ENCODE data around the gene ARMC9. TPM values are rescaled to one million over a fixed set of nuclear protein-coding genes. Genes with fewer than 3 reads are reported as not detected.
A peak's percentile ranks its signal among the peaks of the same experiment; 100 is the strongest.
"Not testable (repeated sequence)": the region's sequence is repeated elsewhere in the genome, so short reads cannot be mapped to it uniquely, and the experiment has no call there.

The ARMC9 gene
- total RNA-seq, 2 donors from 2014 or later: 2.0 to 4.0 TPM

- DNase-seq (ENCODE audit: low spot score in 2 of 2) (no peak), ATAC-seq (peak in 1 of 2 donors; percentile 50)
- H3K36me3 Mint-ChIP-seq: peaks cover 5 to 20% of the 10 kb centered on the region in 2 donors
- H3K9me3 Mint-ChIP-seq: no peaks in the 10 kb centered on the region
- peak overlapping the region in 1 of 2 donors; percentile 72 for H3K27ac Mint-ChIP-seq
Measured at GRCh38 chr2:231177156-231178025, 21.0 kb upstream of the ARMC9 start.

DNA sequence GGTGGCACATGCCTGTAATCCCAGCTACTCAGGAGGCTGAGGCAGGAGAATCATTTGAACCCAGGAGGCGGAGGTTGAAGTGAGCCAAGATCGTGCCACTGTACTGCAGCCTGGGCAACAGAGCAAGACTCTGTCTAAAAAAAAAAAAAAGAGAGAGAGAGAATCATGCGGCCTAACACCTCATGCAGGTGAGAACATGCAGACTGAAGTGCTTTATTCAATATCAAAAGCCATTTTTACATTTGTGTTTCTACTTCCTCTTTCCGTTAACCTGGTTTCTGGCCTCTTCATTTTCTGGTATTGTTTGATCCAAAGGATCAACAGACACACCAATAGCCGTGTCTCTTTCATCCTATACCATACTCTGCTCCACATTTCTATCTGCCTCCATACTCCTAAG is 19.6 kb upstream of the ARMC9 start:
- H3K27ac Mint-ChIP-seq; H3K9me3 Mint-ChIP-seq; DNase-seq (ENCODE audit: low spot score in 2 of 2); ATAC-seq: not testable (repeated sequence)
- peaks cover 5 to 20% of the 10 kb centered on the region in 2 donors for H3K36me3 Mint-ChIP-seq

DNA sequence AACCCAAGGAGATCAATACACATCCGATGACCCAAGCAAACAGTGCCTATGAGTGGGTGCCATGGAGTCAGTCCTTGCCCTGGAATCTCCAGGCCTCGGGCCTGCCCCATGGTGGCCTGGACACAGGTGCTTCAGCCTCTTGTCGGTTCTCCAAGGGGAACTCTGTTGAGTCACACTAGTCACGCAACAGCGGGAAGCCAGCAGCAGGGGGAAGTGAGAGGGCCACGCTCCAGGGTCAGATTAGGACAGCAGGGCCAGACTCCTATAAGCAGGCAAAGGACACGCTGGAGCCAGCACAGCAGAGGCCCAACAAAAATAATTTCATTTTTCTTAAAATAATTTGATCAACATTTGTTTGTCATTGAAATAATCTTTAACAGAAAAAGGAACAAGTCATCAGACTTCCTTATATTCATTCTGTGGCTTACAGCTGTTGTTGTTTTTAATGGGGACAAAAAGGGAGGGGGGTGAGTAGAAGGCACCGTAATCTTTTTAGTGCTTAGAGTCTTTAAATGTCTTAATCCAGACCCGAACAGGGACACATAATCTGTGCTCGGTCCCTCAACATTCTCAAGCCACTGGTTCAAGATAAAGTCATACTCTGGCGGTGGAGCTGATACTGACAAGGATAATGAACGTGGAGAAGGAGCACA is 16.4 kb upstream of the ARMC9 start:
- ATAC-seq: no peak
- Mint-ChIP-seq H3K27ac (no peak overlapping the region), H3K36me3 (peaks cover 0 to 8% of the 10 kb centered on the region in 2 donors), H3K9me3 (no peaks in the 10 kb centered on the region)
- no peak for DNase-seq (ENCODE audit: low spot score in 2 of 2)

GRCh38 chr2:231182513-231182899 is 15.9 kb upstream of the ARMC9 start:
- DNase-seq (ENCODE audit: low spot score in 2 of 2): no peak
- Mint-ChIP-seq H3K36me3 (peaks cover 0 to 3% of the 10 kb centered on the region in 2 donors), H3K27ac (no peak overlapping the region), H3K9me3 (no peaks in the 10 kb centered on the region)
- no peak for ATAC-seq

GRCh38 chr2:231183851-231184250 is 14.6 kb upstream of the ARMC9 start:
- DNase-seq (ENCODE audit: low spot score in 2 of 2) (no peak), ATAC-seq (no peak)
- Mint-ChIP-seq H3K36me3 (no peaks in the 10 kb centered on the region), H3K9me3 (no peaks in the 10 kb centered on the region), H3K27ac (peak overlapping the region in 1 of 2 donors; percentile 36)

GRCh38 chr2:231184319-231184718 is 14.1 kb upstream of the ARMC9 start:
- DNase-seq (ENCODE audit: low spot score in 2 of 2) (no peak), ATAC-seq (no peak)
- H3K9me3 Mint-ChIP-seq: no peaks in the 10 kb centered on the region
- H3K36me3 Mint-ChIP-seq: no peaks in the 10 kb centered on the region
- peak overlapping the region in 1 of 2 donors; percentile 36 for H3K27ac Mint-ChIP-seq

DNA sequence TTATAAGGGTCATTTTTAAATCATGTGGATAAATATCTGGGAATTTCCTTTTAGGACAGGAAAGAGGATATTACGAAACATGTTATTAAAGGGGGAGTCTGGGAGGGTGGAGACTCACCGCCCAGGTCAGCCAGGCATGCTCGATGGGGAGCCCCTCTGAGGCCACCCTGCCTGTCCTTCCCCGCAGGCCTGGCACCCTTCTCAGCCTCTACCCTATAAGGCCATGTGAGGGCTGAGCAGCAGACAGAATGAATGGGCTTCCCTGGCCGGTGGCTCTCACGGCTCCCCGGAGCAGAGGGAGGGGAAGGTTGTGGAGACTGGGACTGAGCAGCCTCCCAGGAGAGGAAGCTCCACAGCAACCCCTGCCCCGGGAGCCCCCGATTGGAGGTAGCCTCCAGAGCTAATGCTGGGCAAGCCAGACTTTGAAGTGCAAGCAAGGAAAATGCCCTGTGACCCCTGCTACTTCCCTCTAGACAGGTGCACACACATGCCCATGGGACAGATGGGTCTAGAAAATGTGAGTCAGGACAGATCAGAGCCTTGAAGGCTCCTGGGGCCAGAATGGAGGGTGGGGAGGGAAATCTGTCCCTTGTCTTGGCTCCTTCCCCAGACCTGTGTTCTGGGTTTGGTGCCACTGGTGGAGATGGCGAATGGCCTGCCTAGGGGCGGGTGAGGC is 13.2 kb upstream of the ARMC9 start:
- no peaks in the 10 kb centered on the region for H3K36me3 Mint-ChIP-seq
- DNase-seq (ENCODE audit: low spot score in 2 of 2) (no peak), ATAC-seq (no peak)
- H3K27ac Mint-ChIP-seq: no peak overlapping the region
- H3K9me3 Mint-ChIP-seq: no peaks in the 10 kb centered on the region

- H3K9me3 Mint-ChIP-seq: no peaks in the 10 kb centered on the region
Measured at GRCh38 chr2:231185886-231186285, 12.5 kb upstream of the ARMC9 start.

GRCh38 chr2:231186325-231186724 is 12.1 kb upstream of the ARMC9 start:
- no peaks in the 10 kb centered on the region for H3K9me3 Mint-ChIP-seq
- DNase-seq (ENCODE audit: low spot score in 2 of 2) (no peak), ATAC-seq (no peak)
- no peaks in the 10 kb centered on the region for H3K36me3 Mint-ChIP-seq
- H3K27ac Mint-ChIP-seq: no peak overlapping the region

More at GRCh38 chr2:231185886-231186285, 12.5 kb upstream of the ARMC9 start:
- Mint-ChIP-seq H3K27ac (no peak overlapping the region), H3K36me3 (no peaks in the 10 kb centered on the region)
- DNase-seq (ENCODE audit: low spot score in 2 of 2) (no peak), ATAC-seq (no peak)

GRCh38 chr2:231187736-231188505 is 10.5 kb upstream of the ARMC9 start:
- no peak for DNase-seq (ENCODE audit: low spot score in 2 of 2)
- Mint-ChIP-seq H3K36me3 (no peaks in the 10 kb centered on the region), H3K27ac (no peak overlapping the region), H3K9me3 (no peaks in the 10 kb centered on the region)
- ATAC-seq: no peak

DNA sequence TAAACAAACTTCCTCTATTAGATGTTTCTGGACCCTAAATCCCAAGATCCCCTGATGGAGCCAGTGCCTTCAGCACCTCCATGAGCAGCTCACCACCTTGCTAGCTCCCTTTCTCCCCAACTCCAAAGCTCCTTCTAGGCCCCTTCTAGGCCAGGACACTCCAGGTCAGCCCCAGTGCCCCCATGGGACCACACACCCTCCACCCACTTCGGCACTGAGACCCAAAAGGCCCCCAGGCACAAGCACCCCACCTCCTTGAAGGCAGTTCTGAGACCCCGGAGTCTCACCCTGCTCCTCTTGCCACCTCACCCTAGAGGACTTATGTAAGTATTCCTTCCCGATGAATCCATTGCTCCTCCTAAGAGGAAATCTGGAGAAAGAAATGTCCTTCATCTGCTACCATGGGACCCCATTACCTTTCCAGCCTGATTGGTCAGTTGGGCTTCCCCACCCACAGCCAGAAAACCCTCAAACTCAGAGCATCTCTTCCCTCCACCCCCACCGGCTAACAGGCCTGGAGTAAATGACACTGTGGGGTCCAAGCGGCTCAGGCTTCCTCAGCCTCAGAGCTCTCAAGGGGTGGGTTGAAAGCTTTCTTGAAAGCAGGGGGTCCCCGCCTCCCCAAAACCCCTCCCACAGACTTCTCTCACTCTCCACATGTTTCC is 9.8 kb upstream of the ARMC9 start:
- Mint-ChIP-seq H3K27ac (no peak overlapping the region), H3K36me3 (no peaks in the 10 kb centered on the region), H3K9me3 (no peaks in the 10 kb centered on the region)
- DNase-seq (ENCODE audit: low spot score in 2 of 2): no peak
- no peak for ATAC-seq

- no peak overlapping the region for H3K27ac Mint-ChIP-seq
- DNase-seq (ENCODE audit: low spot score in 2 of 2) (no peak), ATAC-seq (no peak)
- no peaks in the 10 kb centered on the region for H3K9me3 Mint-ChIP-seq
- no peaks in the 10 kb centered on the region for H3K36me3 Mint-ChIP-seq
Measured at GRCh38 chr2:231189171-231189530, 9.3 kb upstream of the ARMC9 start.

DNA sequence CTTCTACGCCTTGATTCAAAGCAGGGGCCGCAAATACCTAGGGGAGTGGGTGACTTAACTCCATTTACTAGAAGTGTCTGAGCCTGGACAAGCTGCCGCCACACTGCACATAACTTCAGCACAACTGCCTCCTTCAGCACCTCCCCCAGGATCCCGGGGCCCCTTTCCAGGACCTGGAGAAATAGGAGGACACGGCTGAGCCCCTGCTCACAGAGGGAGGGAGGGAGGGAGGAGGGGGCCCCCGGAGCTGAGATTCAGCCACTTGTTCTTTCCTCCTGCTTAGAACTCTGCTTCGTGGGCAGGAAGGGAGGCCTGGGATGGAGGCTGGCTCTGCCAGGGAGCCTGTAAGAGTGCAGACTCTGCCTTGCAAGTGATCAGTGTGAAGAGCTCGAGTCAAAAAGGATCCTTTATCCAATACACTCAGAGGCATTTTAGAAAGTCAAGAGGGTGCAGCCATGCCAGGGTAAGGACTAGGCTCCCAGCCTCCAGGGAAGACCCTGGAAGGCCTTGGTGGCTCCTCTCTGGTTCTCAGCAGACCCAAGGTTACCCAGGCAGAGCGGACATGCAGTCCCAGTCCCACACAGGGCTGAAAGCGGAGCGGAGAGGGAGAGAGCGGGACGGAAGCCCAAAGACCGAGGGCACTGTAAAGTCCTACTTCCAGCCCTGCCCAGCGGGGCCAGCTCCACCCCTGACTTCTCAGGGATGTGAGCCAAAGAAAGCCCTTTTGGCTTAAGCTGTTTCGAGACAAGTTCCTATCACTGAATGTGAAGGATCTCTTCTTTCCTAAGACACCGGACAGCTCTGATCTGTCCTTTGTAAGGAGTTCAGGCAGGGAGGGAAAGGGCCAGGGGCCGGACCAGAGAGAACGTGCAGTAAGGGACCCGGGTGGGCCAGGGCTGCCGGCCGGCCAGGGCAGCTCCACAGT is 8.6 kb upstream of the ARMC9 start:
- no peak for ATAC-seq

DNA sequence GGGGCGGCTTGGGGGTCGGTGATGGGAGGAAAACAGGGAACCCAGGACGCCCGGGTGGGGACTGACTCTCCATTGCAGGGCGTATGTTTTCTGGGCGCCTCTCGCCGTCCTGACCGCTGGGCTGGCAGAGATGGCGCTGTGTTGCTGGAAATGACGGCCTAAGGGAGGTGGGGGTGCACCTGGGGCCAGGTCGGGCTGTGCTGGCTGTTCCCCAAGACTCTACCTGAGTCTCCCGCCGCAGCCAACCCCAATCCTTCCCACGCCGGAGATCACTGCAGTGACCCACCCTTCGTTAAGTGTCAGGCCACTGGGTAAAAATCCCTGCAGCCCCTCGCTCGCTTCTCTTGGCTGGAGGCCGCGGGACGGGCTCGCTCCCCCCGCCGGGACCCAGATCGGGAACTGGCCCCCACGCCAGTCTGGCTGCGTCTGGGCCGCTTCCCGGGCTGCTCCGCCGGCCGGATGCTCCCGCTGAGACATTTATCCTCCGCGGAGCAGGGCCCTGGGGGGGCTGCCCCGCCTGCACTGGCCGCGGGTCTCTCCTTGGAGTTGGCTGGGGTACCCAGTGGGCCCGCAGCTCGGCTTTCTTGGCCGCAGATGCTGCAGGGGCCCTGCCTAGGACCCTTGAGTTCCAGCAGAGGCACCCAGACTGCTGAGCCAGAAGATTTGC is 7.8 kb upstream of the ARMC9 start:
- H3K36me3 Mint-ChIP-seq: no peaks in the 10 kb centered on the region
- H3K9me3 Mint-ChIP-seq: no peaks in the 10 kb centered on the region
- ATAC-seq (no peak), DNase-seq (ENCODE audit: low spot score in 2 of 2) (no peak)
- H3K27ac Mint-ChIP-seq: no peak overlapping the region

More for the DNA sequence above, 8.6 kb upstream of the ARMC9 start:
- Mint-ChIP-seq H3K9me3 (no peaks in the 10 kb centered on the region), H3K36me3 (no peaks in the 10 kb centered on the region), H3K27ac (no peak overlapping the region)
- DNase-seq (ENCODE audit: low spot score in 2 of 2): no peak

Measured in activated naive CD4-positive, alpha-beta T cell treated with anti-CD3 and anti-CD28 coated beads, Interleukin-2, amount 50 U/mL, for 72 hours (primary cell).